GM13976 (cell line): ENCODE measurements around the gene POLG.

ENCODE experiments used
- DNase-seq: peaks from one replicate; pipeline ENCODE4 v3.0.0; 2012; ENCODE audit warnings: low spot score
- in situ Hi-C: fragments of 300-500 bp; cut with MboI; formaldehyde crosslinking; loops from one replicate; pipeline ENCODE4 v1.12.0; 2022; ENCODE audit warnings: low sequenced_read_pairs, mixed read lengths, inconsistent platforms; ENCODE audit not compliant: unreplicated experiment
- TF ChIP-seq, protein P1 (sequence below): IDR thresholded peaks from 2 replicates; pipeline ENCODE4 v1.5.1; 2012; ENCODE audit warnings: borderline replicate concordance, mild to moderate bottlenecking; ENCODE audit not compliant: insufficient read depth; ENCODE audit errors: extremely low read depth, missing control alignments, control extremely low read depth

POLG gene

DNA sequence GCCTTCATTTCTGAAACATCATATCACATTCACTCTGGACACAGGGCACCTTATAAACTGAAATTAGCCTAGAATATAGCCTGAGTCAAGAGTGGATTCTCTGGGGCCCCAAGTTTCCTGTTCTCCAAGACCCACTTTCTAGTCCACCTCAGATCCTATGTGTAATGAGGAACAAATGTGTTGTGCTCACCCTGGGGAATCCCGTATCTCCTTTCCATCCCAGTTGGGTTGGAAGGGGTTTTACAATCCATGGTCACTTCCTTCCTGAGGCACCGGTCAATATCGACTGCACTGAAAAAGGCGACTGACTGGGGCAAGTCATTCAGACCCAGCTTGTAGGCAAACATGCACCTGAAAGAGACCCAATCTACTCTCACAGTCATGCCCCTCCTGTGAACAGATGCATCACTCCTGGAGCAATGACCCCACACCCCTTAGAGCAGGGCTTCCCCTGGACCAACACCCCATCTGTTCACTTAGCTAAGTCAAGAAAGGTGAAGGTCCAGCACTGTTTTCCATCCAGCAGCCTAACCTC lies 17.4 kb downstream of the POLG start:
- TF ChIP-seq, protein P1, sequence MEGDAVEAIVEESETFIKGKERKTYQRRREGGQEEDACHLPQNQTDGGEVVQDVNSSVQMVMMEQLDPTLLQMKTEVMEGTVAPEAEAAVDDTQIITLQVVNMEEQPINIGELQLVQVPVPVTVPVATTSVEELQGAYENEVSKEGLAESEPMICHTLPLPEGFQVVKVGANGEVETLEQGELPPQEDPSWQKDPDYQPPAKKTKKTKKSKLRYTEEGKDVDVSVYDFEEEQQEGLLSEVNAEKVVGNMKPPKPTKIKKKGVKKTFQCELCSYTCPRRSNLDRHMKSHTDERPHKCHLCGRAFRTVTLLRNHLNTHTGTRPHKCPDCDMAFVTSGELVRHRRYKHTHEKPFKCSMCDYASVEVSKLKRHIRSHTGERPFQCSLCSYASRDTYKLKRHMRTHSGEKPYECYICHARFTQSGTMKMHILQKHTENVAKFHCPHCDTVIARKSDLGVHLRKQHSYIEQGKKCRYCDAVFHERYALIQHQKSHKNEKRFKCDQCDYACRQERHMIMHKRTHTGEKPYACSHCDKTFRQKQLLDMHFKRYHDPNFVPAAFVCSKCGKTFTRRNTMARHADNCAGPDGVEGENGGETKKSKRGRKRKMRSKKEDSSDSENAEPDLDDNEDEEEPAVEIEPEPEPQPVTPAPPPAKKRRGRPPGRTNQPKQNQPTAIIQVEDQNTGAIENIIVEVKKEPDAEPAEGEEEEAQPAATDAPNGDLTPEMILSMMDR: no peak
- in situ Hi-C loops: no loop called here

DNA sequence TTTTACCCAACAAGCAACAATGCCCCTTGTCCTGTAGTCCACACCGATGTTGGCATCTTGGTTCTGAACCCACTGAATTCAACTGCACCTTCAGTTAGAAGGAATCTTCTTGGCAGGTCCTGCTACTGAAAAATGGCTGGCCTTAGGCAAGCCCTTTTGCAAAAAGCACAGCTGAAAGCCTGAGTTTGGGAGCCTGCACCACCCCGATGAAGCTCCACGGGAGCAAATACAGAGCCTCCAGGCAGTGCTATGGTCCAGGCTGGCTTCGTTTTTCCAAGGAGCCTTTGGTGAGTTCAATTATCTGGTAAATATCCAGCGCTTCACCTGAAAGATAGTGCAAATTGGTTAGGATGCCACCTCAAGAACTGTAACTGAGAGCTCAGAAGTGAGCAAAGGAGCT lies 18.1 kb downstream of the POLG start:
- no peak for DNase-seq
- in situ Hi-C loops: no loop called here
- TF ChIP-seq, protein P1: no peak

More for the DNA sequence above, 17.4 kb downstream of the POLG start:
- DNase-seq: no peak

DNA sequence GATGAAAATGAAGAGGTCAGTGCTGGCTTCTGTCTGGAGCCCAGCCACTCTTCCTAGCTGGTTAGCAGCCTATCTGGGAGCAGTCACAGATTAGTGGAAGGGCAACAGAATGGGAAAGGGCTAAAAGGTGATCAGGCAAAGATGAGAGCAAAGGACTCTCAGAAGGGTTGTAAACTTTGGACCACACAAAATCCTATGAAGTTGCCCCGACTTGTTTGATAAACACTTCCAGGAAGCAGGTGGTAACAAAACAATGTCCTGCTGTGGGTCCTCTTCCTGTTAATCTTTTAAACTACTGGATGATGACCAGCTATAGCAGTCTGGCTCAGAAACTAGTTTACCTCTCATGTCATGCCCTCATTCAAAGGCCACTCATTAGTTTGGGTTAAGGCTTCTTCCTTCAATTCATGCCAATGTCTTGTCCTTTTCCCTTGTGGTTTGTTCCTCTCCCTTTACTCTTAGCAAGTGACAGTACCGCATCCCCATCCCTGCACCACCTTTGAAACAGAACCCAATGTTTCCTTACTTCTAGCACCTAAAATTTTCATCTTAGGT lies 19.2 kb downstream of the POLG start:
- TF ChIP-seq, protein P1: no peak
- DNase-seq: no peak
- in situ Hi-C loops: no loop called here

DNA sequence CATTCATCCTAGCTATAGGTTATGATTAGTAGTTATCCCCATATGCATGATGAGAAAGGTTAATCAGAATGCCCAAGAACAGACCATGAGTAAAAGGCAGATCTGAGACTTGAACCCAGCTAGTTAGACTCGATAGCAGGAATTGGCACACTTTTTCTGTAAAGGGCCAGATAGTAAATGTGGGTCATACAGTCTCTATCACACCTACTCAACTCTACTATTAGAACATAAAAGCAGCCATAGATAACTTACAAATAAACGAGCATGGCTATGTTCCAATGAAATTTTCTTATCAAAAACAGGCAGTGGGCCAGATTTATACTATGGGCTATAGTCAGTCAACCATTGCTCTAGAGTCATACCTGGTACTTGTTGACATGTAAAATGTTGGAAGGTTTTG lies 24.6 kb downstream of the POLG start:
- in situ Hi-C loops: no loop called here
- TF ChIP-seq, protein P1: no peak
- no peak for DNase-seq

DNA sequence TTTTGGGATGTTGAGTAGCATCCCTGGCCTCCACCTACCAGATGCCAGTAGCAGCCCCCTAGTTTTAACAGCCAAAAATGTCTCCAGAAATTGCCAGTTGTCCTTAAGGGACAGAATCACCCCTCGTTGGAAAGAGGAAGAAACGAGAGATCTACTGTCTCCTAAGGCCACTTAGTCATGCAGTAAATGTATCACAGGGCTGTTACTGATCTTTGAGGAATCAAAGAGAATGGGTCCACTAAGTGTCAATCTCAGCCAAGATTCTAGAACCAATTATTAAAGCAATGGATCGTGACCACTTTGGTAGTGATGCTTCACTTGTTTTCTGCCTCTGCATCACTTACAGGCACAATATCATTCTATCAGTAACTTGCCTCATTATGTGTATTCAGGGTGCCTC lies 26.4 kb downstream of the POLG start:
- TF ChIP-seq, protein P1: no peak
- DNase-seq: no peak
- in situ Hi-C loops: no loop called here

DNA sequence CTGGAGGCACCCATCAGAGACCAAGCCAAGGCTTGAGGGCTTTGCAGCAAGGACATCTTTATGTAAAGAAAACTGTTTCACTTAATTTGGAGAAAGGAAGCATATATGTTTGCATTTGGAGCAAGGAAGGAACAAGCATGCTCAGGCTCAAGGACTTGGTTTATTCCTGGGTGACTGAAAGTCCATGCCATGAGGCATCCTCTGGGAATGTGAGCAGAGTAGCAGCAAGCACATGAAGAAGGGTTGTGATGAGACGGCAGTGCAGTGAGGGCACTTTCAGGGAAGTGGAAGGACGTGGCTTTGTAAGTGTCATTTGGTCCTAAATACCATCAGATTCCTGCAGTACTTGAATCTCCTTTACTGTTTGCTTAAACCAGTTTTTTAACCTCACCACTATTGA lies 26.8 kb downstream of the POLG start:
- in situ Hi-C loops: no loop called here
- DNase-seq: no peak
- TF ChIP-seq, protein P1: no peak

DNA sequence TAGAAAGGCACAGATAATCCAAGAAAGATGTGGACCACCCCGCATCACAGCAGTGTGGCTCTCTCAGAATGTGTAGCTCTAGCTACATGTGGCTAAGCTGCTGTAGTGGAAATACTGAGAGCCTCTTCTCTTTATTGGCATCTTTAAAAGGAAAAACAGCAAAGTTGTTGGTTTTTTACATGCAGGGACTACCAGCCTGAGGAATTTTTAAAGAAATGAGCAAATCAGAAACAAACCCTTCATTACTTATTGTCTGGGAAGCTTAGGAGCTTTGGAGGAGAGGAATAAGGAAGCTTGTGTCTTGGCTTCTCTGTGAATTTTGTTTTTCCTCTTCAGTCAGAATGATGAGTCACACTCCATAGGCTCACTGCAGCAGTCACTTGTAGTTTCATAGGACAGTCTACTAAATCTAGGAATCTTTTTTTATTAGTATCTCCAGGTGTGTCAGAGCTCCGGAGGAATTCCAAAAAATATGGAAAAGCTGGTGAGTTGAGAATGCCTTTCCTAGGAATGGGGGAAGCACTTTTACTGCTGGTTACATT lies 27.5 kb downstream of the POLG start:
- no peak for DNase-seq

More for the DNA sequence above, 27.5 kb downstream of the POLG start:
- TF ChIP-seq, protein P1: no peak
- in situ Hi-C loops: no loop called here
